ENCODE results near the gene CCDC88C.

CCDC88C gene

GRCh38 chr14:91238661-91239060, 179.0 kb downstream of the CCDC88C start:
- Histone ChIP-seq H3K56ac (ENCODE audit: low read length) (no peak overlapping the region), H3K27me3 (ENCODE audit: insufficient read depth, low read length, poor library complexity) (no peaks in the 10 kb centered on the region), H3K36me3 (ENCODE audit: control insufficient read depth, insufficient read depth, low read length) (no peaks in the 10 kb centered on the region), H2BK5ac (ENCODE audit: low read length) (no peak overlapping the region), H2BK15ac (replicated peaks; ENCODE audit: low read depth) (no peak overlapping the region), H3K4me3 (ENCODE audit: low read length) (no peak overlapping the region), H3K27ac (ENCODE audit: low read depth, low read length) (no peak overlapping the region), H3K9ac (ENCODE audit: low read length) (no peak overlapping the region), H2BK120ac (ENCODE audit: low read depth, low read length) (no peak overlapping the region), H4K5ac (ENCODE audit: low read length) (no peak overlapping the region), H3K79me2 (ENCODE audit: control insufficient read depth, insufficient read depth, low read length) (no peaks in the 10 kb centered on the region), H3K79me1 (ENCODE audit: low read length) (no peaks in the 10 kb centered on the region), H3K4ac (ENCODE audit: low read depth, low read length) (no peak overlapping the region), H2AK5ac (ENCODE audit: low read length) (no peak overlapping the region), H3K23ac (ENCODE audit: low read length) (no peak overlapping the region), H3K4me1 (ENCODE audit: control insufficient read depth, low read depth, low read length) (no peaks in the 10 kb centered on the region), H3K18ac (ENCODE audit: low read length) (no peak overlapping the region), H3K4me2 (ENCODE audit: low read length) (no peak overlapping the region), H4K8ac (ENCODE audit: low read depth, low read length) (no peak overlapping the region)
- whole genome bisulfite sequencing (ENCODE audit: extremely low coverage, insufficient coverage, low lambda C conversion rate): no CpG with 5 or more reads among the region's 8 CpGs
- DNase-seq: no peak

DNA sequence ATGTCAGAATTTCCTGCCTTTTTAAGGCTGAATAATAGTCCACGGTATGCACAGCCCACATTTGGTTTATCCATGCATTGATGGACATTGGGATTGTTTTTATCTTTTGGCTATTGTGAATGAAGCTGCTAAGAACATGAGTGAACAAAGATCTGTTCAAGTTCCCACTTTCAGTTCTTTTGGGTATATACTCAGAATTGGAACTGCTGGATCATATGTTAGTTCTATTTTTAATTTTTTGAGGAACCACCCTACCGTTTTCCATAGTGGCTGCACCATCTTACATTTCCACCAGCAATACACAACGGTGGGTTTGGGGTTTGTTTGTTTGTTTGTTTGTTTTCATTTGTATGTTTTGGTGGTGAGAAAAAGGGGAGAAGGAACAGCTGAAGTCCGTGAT, 179.5 kb downstream of the CCDC88C start:
- no peak overlapping the region for H4K8ac ChIP-seq (ENCODE audit: low read depth, low read length)
- H3K36me3 ChIP-seq (ENCODE audit: control insufficient read depth, insufficient read depth, low read length): no peaks in the 10 kb centered on the region
- no peak overlapping the region for H3K56ac ChIP-seq (ENCODE audit: low read length)
- no peak overlapping the region for H4K5ac ChIP-seq (ENCODE audit: low read length)
- H3K4ac ChIP-seq (ENCODE audit: low read depth, low read length): no peak overlapping the region
- WGBS (ENCODE audit: extremely low coverage, insufficient coverage, low lambda C conversion rate): no CpG with 5 or more reads among the region's 4 CpGs
- no peaks in the 10 kb centered on the region for H3K79me1 ChIP-seq (ENCODE audit: low read length)
- no peak overlapping the region for H2BK15ac ChIP-seq (replicated peaks; ENCODE audit: low read depth)
- H3K23ac ChIP-seq (ENCODE audit: low read length): no peak overlapping the region
- H3K4me2 ChIP-seq (ENCODE audit: low read length): no peak overlapping the region
- H2BK120ac ChIP-seq (ENCODE audit: low read depth, low read length): no peak overlapping the region
- no peak overlapping the region for H2BK5ac ChIP-seq (ENCODE audit: low read length)
- no peak overlapping the region for H3K4me3 ChIP-seq (ENCODE audit: low read length)
- no peak overlapping the region for H2AK5ac ChIP-seq (ENCODE audit: low read length)
- no peaks in the 10 kb centered on the region for H3K4me1 ChIP-seq (ENCODE audit: control insufficient read depth, low read depth, low read length)
- H3K27ac ChIP-seq (ENCODE audit: low read depth, low read length): no peak overlapping the region
- DNase-seq: no peak
- no peak overlapping the region for H3K18ac ChIP-seq (ENCODE audit: low read length)
- no peak overlapping the region for H3K9ac ChIP-seq (ENCODE audit: low read length)
- H3K79me2 ChIP-seq (ENCODE audit: control insufficient read depth, insufficient read depth, low read length): no peaks in the 10 kb centered on the region
- no peaks in the 10 kb centered on the region for H3K27me3 ChIP-seq (ENCODE audit: insufficient read depth, low read length, poor library complexity)

GRCh38 chr14:91237219-91237618, 180.4 kb downstream of the CCDC88C start:
- no CpG with 5 or more reads among the region's 7 CpGs for WGBS (ENCODE audit: extremely low coverage, insufficient coverage, low lambda C conversion rate)

GRCh38 chr14:91235841-91236240, 181.8 kb downstream of the CCDC88C start:
- H3K9ac ChIP-seq (ENCODE audit: low read length): no peak overlapping the region
- H3K4me2 ChIP-seq (ENCODE audit: low read length): no peak overlapping the region
- H2AK5ac ChIP-seq (ENCODE audit: low read length): no peak overlapping the region
- H3K79me1 ChIP-seq (ENCODE audit: low read length): no peaks in the 10 kb centered on the region
- H2BK5ac ChIP-seq (ENCODE audit: low read length): no peak overlapping the region
- no peak overlapping the region for H4K8ac ChIP-seq (ENCODE audit: low read depth, low read length)
- no peak overlapping the region for H4K5ac ChIP-seq (ENCODE audit: low read length)
- no peaks in the 10 kb centered on the region for H3K36me3 ChIP-seq (ENCODE audit: control insufficient read depth, insufficient read depth, low read length)
- DNase-seq: no peak
- H3K4me1 ChIP-seq (ENCODE audit: control insufficient read depth, low read depth, low read length): no peaks in the 10 kb centered on the region
- no peaks in the 10 kb centered on the region for H3K27me3 ChIP-seq (ENCODE audit: insufficient read depth, low read length, poor library complexity)
- H3K4me3 ChIP-seq (ENCODE audit: low read length): no peak overlapping the region
- H3K18ac ChIP-seq (ENCODE audit: low read length): no peak overlapping the region
- H3K27ac ChIP-seq (ENCODE audit: low read depth, low read length): no peak overlapping the region
- no CpG with 5 or more reads among the region's 7 CpGs for WGBS (ENCODE audit: extremely low coverage, insufficient coverage, low lambda C conversion rate)
- H3K4ac ChIP-seq (ENCODE audit: low read depth, low read length): no peak overlapping the region
- H3K56ac ChIP-seq (ENCODE audit: low read length): no peak overlapping the region
- no peak overlapping the region for H3K23ac ChIP-seq (ENCODE audit: low read length)
- H3K79me2 ChIP-seq (ENCODE audit: control insufficient read depth, insufficient read depth, low read length): no peaks in the 10 kb centered on the region
- no peak overlapping the region for H2BK15ac ChIP-seq (replicated peaks; ENCODE audit: low read depth)
- H2BK120ac ChIP-seq (ENCODE audit: low read depth, low read length): no peak overlapping the region

More at GRCh38 chr14:91237219-91237618, 180.4 kb downstream of the CCDC88C start:
- no peak overlapping the region for H3K27ac ChIP-seq (ENCODE audit: low read depth, low read length)
- no peak overlapping the region for H3K4me2 ChIP-seq (ENCODE audit: low read length)
- H4K8ac ChIP-seq (ENCODE audit: low read depth, low read length): no peak overlapping the region
- no peaks in the 10 kb centered on the region for H3K79me1 ChIP-seq (ENCODE audit: low read length)
- H2BK5ac ChIP-seq (ENCODE audit: low read length): no peak overlapping the region
- H3K36me3 ChIP-seq (ENCODE audit: control insufficient read depth, insufficient read depth, low read length): no peaks in the 10 kb centered on the region
- H4K5ac ChIP-seq (ENCODE audit: low read length): no peak overlapping the region
- H3K56ac ChIP-seq (ENCODE audit: low read length): no peak overlapping the region
- no peak overlapping the region for H3K4ac ChIP-seq (ENCODE audit: low read depth, low read length)
- H3K4me3 ChIP-seq (ENCODE audit: low read length): no peak overlapping the region
- H3K23ac ChIP-seq (ENCODE audit: low read length): no peak overlapping the region
- H3K27me3 ChIP-seq (ENCODE audit: insufficient read depth, low read length, poor library complexity): no peaks in the 10 kb centered on the region
- no peak for DNase-seq
- no peak overlapping the region for H2BK15ac ChIP-seq (replicated peaks; ENCODE audit: low read depth)
- no peaks in the 10 kb centered on the region for H3K79me2 ChIP-seq (ENCODE audit: control insufficient read depth, insufficient read depth, low read length)
- no peak overlapping the region for H3K9ac ChIP-seq (ENCODE audit: low read length)
- no peak overlapping the region for H2AK5ac ChIP-seq (ENCODE audit: low read length)
- H3K4me1 ChIP-seq (ENCODE audit: control insufficient read depth, low read depth, low read length): no peaks in the 10 kb centered on the region
- H3K18ac ChIP-seq (ENCODE audit: low read length): no peak overlapping the region
- no peak overlapping the region for H2BK120ac ChIP-seq (ENCODE audit: low read depth, low read length)

DNA sequence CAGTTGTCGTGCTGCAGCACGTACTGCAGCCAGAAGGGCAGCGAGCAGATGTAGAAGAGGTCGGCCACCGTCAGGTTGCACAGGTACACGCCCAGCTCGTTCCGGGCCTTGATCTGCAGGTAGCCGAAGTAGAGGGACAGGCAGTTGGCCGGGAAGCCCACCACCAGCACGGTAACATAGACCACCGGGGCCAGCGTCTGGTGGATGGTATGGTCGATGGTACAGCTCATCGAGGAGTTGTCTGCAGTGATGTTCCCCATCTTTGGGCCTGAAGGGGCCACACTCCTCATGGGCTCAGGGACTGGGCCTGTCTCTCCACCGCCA, 182.9 kb downstream of the CCDC88C start:
- H3K23ac ChIP-seq (ENCODE audit: low read length): no peak overlapping the region
- no peaks in the 10 kb centered on the region for H3K27me3 ChIP-seq (ENCODE audit: insufficient read depth, low read length, poor library complexity)
- no peak overlapping the region for H2BK120ac ChIP-seq (ENCODE audit: low read depth, low read length)
- no peak overlapping the region for H3K9ac ChIP-seq (ENCODE audit: low read length)
- H3K18ac ChIP-seq (ENCODE audit: low read length): no peak overlapping the region
- H2AK5ac ChIP-seq (ENCODE audit: low read length): no peak overlapping the region
- no peak overlapping the region for H3K27ac ChIP-seq (ENCODE audit: low read depth, low read length)
- H3K79me1 ChIP-seq (ENCODE audit: low read length): no peaks in the 10 kb centered on the region
- no peak overlapping the region for H2BK5ac ChIP-seq (ENCODE audit: low read length)
- no peaks in the 10 kb centered on the region for H3K79me2 ChIP-seq (ENCODE audit: control insufficient read depth, insufficient read depth, low read length)
- no peak overlapping the region for H2BK15ac ChIP-seq (replicated peaks; ENCODE audit: low read depth)
- no peaks in the 10 kb centered on the region for H3K4me1 ChIP-seq (ENCODE audit: control insufficient read depth, low read depth, low read length)
- H3K4me3 ChIP-seq (ENCODE audit: low read length): no peak overlapping the region
- no peak overlapping the region for H3K56ac ChIP-seq (ENCODE audit: low read length)
- H4K5ac ChIP-seq (ENCODE audit: low read length): no peak overlapping the region
- no peak overlapping the region for H3K4me2 ChIP-seq (ENCODE audit: low read length)
- DNase-seq: no peak
- no peak overlapping the region for H4K8ac ChIP-seq (ENCODE audit: low read depth, low read length)
- no peak overlapping the region for H3K4ac ChIP-seq (ENCODE audit: low read depth, low read length)
- WGBS (ENCODE audit: extremely low coverage, insufficient coverage, low lambda C conversion rate): no CpG with 5 or more reads among the region's 16 CpGs
- no peaks in the 10 kb centered on the region for H3K36me3 ChIP-seq (ENCODE audit: control insufficient read depth, insufficient read depth, low read length)

DNA sequence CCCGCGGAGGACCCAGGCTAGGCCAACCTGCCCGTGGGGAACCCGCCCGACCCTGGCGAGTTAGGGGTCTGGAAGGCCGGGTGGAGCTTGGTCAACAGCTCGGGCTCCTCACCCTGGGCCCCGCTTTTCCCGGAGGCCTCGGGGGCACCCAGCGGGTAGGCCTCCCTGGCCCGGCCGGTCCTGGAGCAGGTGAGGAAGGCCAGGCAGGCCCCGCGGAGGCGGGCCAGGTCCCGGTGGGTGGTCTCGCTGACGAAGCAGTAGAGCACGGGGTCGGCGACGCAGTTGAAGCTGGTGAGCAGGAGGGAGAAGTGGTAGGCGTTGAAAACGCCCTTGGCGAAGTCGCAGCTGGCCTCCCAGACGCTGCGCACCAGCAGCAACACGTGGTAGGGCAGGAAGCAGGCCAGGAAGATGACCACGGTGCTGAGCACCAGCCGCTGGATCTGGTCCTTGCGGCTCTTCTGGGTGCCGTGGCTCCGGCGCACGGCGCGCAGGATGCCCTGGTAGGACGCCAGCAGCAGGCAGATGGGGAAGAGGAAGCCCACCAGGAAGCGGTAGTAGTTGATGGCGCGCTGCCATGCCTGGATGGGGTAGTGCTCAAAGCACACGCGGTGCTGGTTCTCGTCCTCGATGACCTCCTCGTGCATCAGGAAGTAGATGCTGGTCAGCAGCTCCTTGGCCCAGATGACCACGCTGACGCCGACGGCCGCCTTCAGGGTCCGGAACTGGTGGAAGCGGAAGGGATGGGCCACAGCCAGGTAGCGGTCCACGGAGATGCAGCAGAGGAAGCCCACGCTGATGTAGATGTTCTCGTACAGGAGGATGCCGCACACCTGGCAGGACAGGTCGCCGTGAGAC, 183.5 kb downstream of the CCDC88C start:
- Histone ChIP-seq H3K27me3 (ENCODE audit: insufficient read depth, low read length, poor library complexity) (no peaks in the 10 kb centered on the region), H3K4me1 (ENCODE audit: control insufficient read depth, low read depth, low read length) (no peaks in the 10 kb centered on the region), H3K23ac (ENCODE audit: low read length) (no peak overlapping the region), H3K18ac (ENCODE audit: low read length) (no peak overlapping the region), H2BK120ac (ENCODE audit: low read depth, low read length) (no peak overlapping the region), H3K27ac (ENCODE audit: low read depth, low read length) (no peak overlapping the region), H3K56ac (ENCODE audit: low read length) (no peak overlapping the region), H2AK5ac (ENCODE audit: low read length) (no peak overlapping the region), H4K5ac (ENCODE audit: low read length) (no peak overlapping the region), H3K4me2 (ENCODE audit: low read length) (no peak overlapping the region), H2BK15ac (replicated peaks; ENCODE audit: low read depth) (no peak overlapping the region), H2BK5ac (ENCODE audit: low read length) (no peak overlapping the region), H3K4me3 (ENCODE audit: low read length) (no peak overlapping the region), H3K79me2 (ENCODE audit: control insufficient read depth, insufficient read depth, low read length) (no peaks in the 10 kb centered on the region), H4K8ac (ENCODE audit: low read depth, low read length) (no peak overlapping the region), H3K36me3 (ENCODE audit: control insufficient read depth, insufficient read depth, low read length) (no peaks in the 10 kb centered on the region), H3K79me1 (ENCODE audit: low read length) (no peaks in the 10 kb centered on the region), H3K9ac (ENCODE audit: low read length) (no peak overlapping the region), H3K4ac (ENCODE audit: low read depth, low read length) (no peak overlapping the region)
- WGBS (ENCODE audit: extremely low coverage, insufficient coverage, low lambda C conversion rate): no CpG with 5 or more reads among the region's 63 CpGs
- DNase-seq: no peak
